AG04450 (cell line): ENCODE results near the gene WDR77. TPM values are rescaled to one million over a fixed set of nuclear protein-coding genes. Genes with fewer than 3 reads are reported as not detected.

ENCODE experiments used
- CTCF ChIA-PET: fragments of 300-600, 350-600 bp; formaldehyde crosslinking; extraction: SDS; loops from one replicate; lab custom pipeline; 2022; ENCODE audit warnings: antibody characterized with exemption, inconsistent platforms; lab: Charles Lee
- POLR2A ChIA-PET: fragments of 350-600 bp; formaldehyde crosslinking; extraction: SDS; loops from one replicate; lab custom pipeline; 2021; ENCODE audit warnings: antibody characterized with exemption, inconsistent platforms; lab: Yijun Ruan, JAX
- DNase-seq: peaks from one replicate; pipeline ENCODE4 v3.0.0-alpha.2; 2011; ENCODE audit warnings: low read depth, low spot score
- H3K27ac ChIP-seq: one replicate; pipeline ENCODE4 v1.5.1; 2012; ENCODE audit warnings: low read depth, low read length, control low read depth
- H3K27me3 ChIP-seq: one replicate; pipeline ENCODE4 v1.6.0; 2012; ENCODE audit warnings: low read length; ENCODE audit not compliant: control insufficient read depth, insufficient read depth
- H3K4me3 ChIP-seq: 2 replicates; pipeline ENCODE4 v1.5.1; 2011; ENCODE audit warnings: mild to moderate bottlenecking, low read depth, low read length, control low read depth
- H3K9me3 ChIP-seq: 2 replicates; pipeline ENCODE4 v1.5.1; 2012; ENCODE audit warnings: low read length; ENCODE audit not compliant: control insufficient read depth, insufficient read depth
- CTCF ChIP-seq: IDR thresholded peaks from 2 replicates; pipeline ENCODE4 v1.5.1; 2011; ENCODE audit warnings: low read depth, low read length, control low read depth, inconsistent platforms
- polyA plus RNA-seq: library from polyadenylated mRNA; depleted of rRNA; stranded (reverse); fragments of >200 nt; gene quantifications from 2 replicates; pipeline ENCODE4 v1.2.3, GENCODE V29; 2011

The WDR77 gene
- polyA plus RNA-seq, 1 experiment: 86.9 TPM

GRCh38 chr1:111415461-111415860, 33.6 kb downstream of the WDR77 start:
- CTCF ChIA-PET: interaction anchor here (0.8 to 3.1 kb wide), 3 partner anchors 15 to 193 kb away, joined by 3 to 40 read pairs (median 3); no protein-coding TSS in a partner anchor

GRCh38 chr1:111414756-111415155, 34.3 kb downstream of the WDR77 start:
- CTCF ChIA-PET: interaction anchor here (3.7 kb wide), 1 partner anchor 14 kb away, joined by 16 read pairs; no protein-coding TSS in a partner anchor
- Histone ChIP-seq H3K9me3 (no peaks in the 10 kb centered on the region), H3K27me3 (peaks cover 3% of the 10 kb centered on the region), H3K4me3 (no peak overlapping the region), H3K27ac (no peak overlapping the region)
- TF ChIP-seq CTCF: no peak
- no peak for DNase-seq
- POLR2A ChIA-PET: no interaction called here

More at GRCh38 chr1:111415461-111415860, 33.6 kb downstream of the WDR77 start:
- no peak overlapping the region for H3K4me3 ChIP-seq
- no peak for DNase-seq
- no peak for TF ChIP-seq CTCF
- H3K9me3 ChIP-seq: no peaks in the 10 kb centered on the region
- POLR2A ChIA-PET: no interaction called here
- H3K27ac ChIP-seq: no peak overlapping the region
- H3K27me3 ChIP-seq: peaks cover 5% of the 10 kb centered on the region

GRCh38 chr1:111412839-111413238, 36.2 kb downstream of the WDR77 start:
- no peak for TF ChIP-seq CTCF
- no peak for DNase-seq
- ChIA-PET POLR2A (no interaction called here), CTCF (interaction anchor here (0.7 to 3.7 kb wide), 3 partner anchors 12 to 382 kb away, joined by 3 to 16 read pairs (median 3); no protein-coding TSS in a partner anchor)
- H3K9me3 ChIP-seq: no peaks in the 10 kb centered on the region
- H3K4me3 ChIP-seq: no peak overlapping the region
- no peak overlapping the region for H3K27ac ChIP-seq
- peaks cover 3% of the 10 kb centered on the region for H3K27me3 ChIP-seq

GRCh38 chr1:111407301-111407700, 41.8 kb downstream of the WDR77 start:
- POLR2A ChIA-PET: no interaction called here
- H3K4me3 ChIP-seq: no peak overlapping the region
- H3K27me3 ChIP-seq: peaks cover 32% of the 10 kb centered on the region
- H3K9me3 ChIP-seq: no peaks in the 10 kb centered on the region
- no peak overlapping the region for H3K27ac ChIP-seq
- DNase-seq: no peak
- no peak for TF ChIP-seq CTCF
- CTCF ChIA-PET: interaction anchor here (1.2 kb wide), 1 partner anchor 10 kb away, joined by 3 read pairs; no protein-coding TSS in a partner anchor

GRCh38 chr1:111406321-111406768, 42.7 kb downstream of the WDR77 start:
- TF ChIP-seq CTCF: no peak
- CTCF ChIA-PET: interaction anchor here (1.2 kb wide), 1 partner anchor 11 kb away, joined by 3 read pairs; no protein-coding TSS in a partner anchor
- H3K27me3 ChIP-seq: peaks cover 36% of the 10 kb centered on the region
- H3K27ac ChIP-seq: peak overlapping the region; percentile 31
- H3K9me3 ChIP-seq: no peaks in the 10 kb centered on the region
- H3K4me3 ChIP-seq: no peak overlapping the region
- POLR2A ChIA-PET: no interaction called here
- DNase-seq: no peak
